GM21619 (cell line): Measurements from ENCODE around the gene C19orf25.

Source experiments
- ATAC-seq: cut with Tn5 transposase; IDR thresholded peaks from one replicate; pipeline ENCODE4 v1.9.1; 2021; ENCODE audit not compliant: unreplicated experiment

The C19orf25 gene

DNA sequence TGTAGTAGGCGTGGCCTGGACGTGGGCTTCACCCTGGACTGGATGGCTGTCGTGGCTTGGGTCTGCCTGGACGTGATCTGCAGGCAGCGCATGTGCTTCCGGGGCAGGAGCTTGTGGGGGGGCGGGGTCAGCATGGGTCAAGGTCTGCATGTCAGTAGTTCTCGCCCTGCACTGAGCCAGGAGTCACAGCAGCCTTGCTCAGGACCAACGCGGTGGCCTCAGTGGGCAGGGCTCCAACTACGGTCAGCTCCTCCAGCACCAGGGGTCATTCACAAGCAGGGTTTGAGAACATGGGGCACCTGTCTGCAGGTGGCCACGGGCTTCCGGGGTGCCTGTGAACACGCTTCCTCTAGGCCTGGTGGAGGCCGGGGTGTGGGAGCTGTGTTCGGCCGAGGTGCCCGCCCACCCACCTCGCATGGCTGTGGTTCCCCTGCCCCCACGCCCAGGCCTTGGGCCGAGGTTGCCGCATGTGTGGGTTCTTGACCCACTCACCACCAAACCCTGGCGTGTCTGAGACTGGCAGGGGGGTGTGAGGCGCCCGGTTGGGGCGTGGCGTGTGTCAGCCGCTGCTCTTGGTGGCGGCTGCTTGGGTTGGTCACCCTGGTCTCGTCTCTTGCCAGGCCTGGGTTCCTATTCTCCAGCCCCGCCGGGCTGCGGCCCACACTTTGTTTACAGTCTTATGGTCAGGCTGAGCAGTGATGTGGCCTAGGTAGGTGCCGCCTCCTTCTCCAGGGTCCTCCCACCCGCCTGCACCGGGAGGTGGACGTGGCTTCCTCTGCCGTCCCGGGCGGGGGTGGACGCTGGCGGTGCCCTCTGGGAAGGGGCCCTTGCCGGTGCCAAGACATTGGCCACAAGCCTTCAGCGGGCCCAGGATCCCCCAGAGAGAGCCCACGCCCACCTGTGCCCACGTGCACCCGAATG is 45.6 kb downstream of the C19orf25 start:
- no peak for ATAC-seq

DNA sequence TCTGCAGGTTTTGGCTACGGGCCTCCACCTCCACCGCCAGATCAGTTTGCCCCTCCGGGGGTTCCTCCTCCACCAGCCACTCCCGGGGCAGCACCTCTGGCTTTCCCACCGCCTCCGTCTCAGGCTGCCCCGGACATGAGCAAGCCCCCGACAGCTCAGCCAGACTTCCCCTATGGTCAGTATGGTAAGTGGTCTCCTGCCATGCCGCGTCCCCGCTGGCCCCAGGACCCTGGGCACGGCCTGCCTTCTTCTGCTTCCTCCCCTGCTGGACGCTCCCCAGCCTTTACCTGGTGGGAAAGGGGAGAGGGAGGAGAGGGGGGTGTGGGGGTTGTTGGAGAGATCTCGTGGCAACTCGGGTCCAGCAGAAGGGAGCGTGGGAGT is 46.5 kb downstream of the C19orf25 start:
- no peak for ATAC-seq

DNA sequence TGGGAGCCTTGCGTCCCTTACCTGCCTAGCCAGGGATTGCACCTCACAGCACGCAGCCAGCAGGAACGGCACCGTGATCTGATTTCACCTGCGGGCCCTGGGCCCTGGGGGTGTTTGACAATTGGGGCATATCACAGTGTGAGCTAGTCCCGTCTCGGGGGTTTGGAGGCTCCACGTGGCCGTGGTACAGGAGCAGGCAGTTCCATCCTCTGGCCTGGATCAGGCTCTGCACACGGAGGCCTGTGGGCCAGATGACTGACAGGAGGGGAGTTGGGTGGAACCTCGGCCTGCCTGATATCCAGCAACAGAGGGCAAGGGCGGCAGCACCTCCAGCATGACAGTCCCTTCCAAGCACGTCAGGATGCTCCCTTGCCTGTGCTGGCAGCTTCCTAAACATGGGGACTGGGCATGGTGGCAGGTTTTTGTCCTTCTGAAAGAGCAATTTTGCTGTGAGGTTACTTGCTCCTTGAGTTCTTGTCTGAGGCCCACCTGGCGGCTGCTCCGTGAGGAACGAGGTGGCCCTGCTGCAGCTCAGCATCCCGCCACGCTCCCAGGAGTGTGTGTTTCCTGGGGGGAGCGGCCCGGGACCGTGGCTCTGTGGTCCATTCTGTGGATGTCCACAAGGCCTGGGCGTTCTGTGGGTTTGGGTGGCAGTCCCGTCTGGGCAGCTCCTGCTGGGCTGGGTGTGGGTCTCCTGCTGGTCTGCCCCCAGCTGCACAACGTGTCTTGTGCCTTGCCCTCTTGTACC is 47.1 kb downstream of the C19orf25 start:
- ATAC-seq = no peak

DNA sequence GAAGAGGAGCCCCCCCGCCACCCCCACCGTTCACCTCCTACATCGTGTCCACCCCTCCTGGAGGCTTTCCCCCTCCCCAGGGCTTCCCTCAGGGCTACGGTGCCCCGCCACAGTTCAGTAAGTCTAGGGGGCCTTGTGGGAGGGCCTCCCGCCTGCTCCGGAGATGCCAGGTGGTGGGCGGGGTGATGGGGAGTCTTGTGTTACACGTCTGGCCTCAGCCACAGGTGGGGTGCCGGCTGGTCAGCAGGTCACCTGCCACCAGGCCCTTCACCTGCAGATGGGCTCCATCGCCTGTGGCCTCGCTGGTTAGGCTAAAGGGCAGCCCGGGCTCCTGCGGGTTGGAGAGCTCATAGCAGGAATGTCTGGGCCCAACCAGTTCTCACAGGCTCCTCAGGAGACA is 48.8 kb downstream of the C19orf25 start:
- no peak for ATAC-seq

DNA sequence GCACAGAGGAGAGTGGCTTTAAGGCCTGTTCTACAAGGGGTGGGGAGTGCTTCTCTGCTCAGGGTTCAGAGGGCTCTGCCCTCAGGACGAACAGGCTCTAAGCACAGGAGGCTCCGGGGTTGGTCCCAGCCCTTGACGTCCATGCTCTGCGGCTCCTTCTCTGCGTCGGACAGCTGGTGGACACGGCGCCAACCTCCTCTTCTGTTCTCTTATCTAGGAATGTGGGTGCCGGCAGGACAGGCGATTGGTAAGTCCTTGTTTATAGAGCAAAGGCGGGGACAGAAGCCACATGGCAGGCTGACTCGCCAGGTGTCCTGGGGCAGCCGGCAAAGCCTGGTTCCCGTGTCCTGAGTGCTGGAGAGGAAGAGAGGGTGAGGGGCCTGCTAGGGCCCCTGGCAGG is 49.3 kb downstream of the C19orf25 start:
- no peak for ATAC-seq

DNA sequence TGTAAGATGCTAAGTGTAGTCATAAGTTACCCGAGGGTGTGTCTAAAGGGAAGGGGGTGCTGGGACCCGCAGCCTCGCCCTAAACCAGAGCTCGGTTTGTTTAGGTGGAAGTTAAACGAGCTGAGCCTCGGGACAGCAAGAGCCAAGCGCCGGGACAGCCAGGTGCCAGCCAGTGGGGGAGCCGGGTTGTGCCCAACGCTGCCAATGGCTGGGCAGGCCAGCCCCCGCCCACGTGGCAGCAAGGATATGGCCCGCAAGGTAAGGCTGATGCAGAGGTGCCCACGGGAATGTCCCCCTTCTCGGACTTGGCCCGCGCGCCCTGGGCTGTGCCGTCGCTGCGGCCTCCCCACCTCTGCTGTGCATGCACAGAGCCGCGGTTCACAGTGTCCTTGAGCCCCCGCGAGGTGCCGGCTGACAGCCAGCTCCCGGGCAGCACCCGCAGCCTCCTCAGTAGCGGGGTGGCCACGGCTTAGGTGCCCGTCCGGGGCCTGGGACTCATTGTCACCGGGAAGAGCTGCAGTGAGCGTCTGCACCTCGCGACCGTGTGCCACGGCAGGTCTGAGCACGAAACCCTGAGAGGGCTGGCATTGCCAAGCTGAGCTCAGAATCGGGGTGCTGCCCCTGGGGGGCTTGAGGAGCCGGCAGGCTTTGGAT is 50.1 kb downstream of the C19orf25 start:
- ATAC-seq = no peak

DNA sequence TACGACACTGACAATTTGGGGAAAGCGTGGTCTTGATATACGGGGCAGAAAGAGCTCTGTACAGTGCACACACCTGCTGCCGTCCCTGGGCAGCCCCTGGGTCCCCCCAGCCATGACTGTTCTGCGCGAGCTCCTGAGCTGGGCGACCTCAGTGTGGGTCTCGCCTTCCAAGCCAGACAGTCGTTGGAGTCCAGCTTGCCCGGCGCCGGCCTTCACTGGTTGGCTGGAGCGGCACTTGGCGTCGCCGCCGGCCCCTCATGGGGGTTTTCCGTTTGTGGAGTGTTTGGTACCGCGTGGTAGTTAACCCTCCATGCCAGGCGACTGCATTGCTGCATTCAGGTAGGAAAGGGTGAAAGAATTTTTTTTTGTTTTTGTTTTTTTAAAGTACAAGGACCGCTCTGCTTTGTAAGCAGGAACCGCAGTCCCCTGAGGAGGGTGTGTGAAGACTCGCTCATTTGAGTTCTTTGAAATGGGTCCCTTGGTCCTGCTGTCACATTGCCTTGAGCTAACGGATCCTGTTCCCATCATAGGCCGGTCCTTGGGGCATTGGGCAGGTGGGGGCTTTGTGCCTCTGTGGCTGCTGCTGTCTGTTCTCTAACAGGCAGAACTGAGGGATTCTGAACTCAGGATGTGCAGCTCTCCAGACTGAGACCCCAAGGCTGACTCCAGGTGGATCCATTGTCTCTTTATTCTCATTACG is 51.6 kb downstream of the C19orf25 start:
- ATAC-seq = no peak

DNA sequence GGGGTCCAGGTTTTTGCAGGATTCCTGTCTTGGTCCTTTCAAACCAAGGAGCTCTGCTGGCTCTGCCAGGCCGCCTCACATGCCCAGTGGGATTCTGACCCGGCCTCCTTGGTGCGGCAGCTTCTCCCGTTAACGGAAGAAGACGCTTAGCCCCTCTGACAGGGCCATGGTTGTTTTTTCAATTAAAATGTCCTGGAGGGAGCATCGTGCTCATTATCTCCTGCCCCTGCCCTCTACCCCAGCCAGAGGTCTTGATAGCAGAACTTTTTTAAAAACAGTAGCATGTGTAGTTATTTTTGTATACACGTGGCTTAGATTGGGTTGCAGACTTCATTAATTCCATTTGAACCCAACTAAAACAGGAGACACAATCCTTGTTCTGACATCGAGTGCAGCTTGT is 52.3 kb downstream of the C19orf25 start:
- ATAC-seq = no peak

DNA sequence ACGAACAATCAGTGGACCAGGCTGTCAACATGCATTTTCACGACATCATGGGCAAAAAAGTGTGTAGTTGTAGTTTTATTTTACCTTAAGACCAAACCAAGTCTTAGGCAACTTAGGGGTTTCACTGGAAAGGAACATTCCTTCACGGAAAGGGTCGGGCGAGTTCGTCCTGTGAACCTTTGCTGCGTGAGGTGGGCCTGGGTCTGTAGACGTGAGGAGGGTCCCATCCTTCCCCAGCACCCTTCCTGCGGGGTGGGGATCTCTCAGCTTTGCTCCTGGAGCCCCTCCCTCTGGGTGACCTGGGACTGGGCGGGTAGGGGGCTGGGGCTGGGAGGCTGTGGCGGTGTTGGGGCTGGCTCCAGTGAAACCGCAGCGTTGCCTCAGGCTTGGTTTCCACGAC is 53.1 kb downstream of the C19orf25 start:
- ATAC-seq = no peak

DNA sequence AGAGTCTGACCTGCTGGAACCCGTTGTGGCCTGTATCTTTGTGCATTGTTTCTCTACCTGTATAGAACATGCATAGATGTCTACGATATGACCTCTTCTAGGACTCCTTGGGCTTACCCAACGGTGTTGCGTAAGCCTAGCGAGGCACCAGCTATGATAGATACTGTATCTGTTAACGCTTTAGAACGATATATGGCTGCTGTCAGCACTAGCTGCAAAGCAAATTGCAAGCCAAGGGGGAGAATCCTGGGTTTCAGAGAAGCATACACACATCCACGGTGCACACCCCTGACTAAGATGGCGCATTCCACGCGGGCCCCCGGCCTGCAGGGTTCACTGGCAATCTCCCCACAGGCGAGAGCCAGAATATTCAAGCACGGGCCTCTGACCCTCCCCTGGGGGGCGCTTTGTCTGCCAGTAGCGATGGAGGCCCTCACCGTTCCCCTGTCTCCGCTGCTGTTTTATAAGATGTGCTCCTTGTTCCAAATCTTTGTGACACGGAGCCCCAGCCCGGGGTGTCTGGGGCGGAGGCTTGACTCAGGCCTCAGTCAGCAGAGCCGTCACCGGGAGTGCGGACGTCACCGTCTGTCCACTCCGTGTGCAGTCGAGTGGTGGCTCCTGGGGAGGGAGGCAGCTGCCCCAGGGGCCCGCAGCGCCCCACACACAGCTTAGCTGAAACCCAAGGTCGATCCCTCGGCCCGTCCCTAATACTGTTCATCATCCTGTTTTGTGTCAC is 53.7 kb downstream of the C19orf25 start:
- no peak for ATAC-seq

DNA sequence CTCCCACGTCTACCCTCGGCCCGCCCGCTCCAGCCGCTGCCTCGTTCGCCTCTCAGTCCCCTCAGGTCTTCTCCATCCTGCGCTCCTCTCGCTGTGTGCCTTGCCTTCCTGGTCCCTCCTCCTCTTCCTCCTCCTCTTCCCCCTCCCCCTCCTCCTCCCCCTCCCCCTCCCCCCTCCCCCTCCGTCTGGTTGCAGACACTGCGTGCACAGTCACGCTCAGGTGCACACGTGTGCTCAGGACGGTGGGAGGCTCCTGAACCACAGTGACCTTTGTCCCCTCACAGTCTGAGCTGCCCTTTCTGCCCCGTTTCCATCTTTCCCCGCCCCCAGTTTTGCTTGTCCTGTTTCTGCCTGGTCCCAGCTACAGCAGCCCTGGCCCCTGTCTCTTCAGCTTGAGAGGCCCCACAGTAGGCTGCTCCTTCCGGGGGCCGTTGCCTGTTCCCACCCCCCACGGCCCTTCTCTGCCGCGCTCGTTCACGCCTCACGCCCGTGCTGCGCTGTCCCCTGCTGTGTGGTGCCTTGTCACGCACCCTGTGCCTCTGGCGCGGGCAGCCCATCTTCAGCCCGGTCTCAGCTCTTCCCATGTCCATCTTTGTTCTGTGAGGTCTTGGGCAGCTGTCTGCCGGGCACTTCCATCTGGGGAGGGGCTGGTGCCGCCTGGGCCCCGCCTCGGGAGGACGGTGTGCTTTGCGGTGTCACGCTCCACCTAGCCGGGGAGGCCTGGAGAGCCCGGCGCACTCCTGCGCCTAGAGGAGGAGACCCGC is 54.6 kb downstream of the C19orf25 start:
- ATAC-seq = no peak

DNA sequence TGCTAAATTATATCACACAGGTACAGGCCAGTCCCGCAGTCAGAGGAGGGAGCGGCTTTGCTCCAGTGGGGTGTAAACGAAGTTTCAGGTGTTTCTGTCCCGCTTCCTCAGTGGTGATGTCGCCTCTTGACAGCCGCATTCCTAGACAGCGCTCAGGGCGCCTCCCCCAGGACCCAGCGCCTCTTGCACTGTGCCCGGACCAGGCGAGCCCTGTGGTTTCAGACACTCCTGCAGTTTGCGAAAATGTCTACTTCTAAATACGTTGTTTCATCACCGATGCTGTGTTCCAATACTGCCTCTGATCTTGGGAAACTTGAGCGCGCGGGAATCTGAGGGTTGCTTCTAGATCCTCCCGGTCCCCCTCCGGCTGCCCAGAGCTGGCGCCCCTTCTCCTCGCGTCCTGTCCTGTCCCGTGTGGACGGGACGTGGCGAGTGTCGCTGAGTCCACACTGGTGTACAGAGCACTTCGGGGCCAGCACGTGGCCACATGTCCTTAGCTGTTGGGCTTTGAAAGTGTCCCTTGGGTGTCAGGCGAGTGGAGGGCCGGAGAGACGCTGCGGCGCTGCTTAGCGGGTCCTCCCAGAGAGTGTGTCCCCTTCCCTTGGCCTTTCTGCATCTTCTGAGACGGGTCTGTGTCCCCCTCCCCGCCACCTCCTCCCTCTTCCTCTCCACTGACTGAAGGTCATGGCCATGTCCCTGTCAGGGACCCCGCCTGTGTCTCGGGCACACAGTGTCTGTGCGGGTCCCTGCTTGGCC is 55.4 kb downstream of the C19orf25 start:
- no peak for ATAC-seq
